Caco-2 (cell line): Measurements from ENCODE around the gene USP24. TPM values are rescaled to one million over a fixed set of nuclear protein-coding genes. Genes with fewer than 3 reads are reported as not detected.

Source experiments
- BruUV-seq: library from RNA; stranded (reverse); fragments of 400-500 nt; replicated peaks from 2 replicates; lab custom pipeline; 2021; lab: Mats Ljungman, UMichigan
- CTCF ChIA-PET: fragments of 300-600 bp; sonication (Branson Sonifier 250); formaldehyde crosslinking; loops from one replicate; lab custom pipeline; 2022; ENCODE audit warnings: antibody characterized with exemption; lab: Charles Lee
- POLR2A ChIA-PET: fragments of 300-600 bp; sonication (Branson Sonifier 250); formaldehyde crosslinking; loops from one replicate; lab custom pipeline; 2022; ENCODE audit warnings: antibody characterized with exemption; lab: Charles Lee
- DNase-seq, 2 experiments: peaks; one replicate each; pipeline versions ENCODE4 v3.0.0 to v3.0.0-alpha.2; 2020 to 2022
- H3K27me3 ChIP-seq: replicated peaks from 2 replicates; pipeline ENCODE4 v1.6.0; 2011; ENCODE audit warnings: low read length; ENCODE audit not compliant: control insufficient read depth, insufficient read depth
- H3K36me3 ChIP-seq: 2 replicates; pipeline ENCODE4 v1.5.1; 2011; ENCODE audit warnings: low read length; ENCODE audit not compliant: control insufficient read depth, insufficient read depth
- H3K4me1 ChIP-seq: fragments of 250-450 bp; sonication (Bioruptor Pico); 2 replicates; pipeline ENCODE4 v1.5.1; 2020; ENCODE audit warnings: mild to moderate bottlenecking
- H3K4me3 ChIP-seq: 2 replicates; pipeline ENCODE4 v1.5.1; 2011; ENCODE audit warnings: low read depth, mild to moderate bottlenecking, control low read depth, low read length
- H3K9me3 ChIP-seq: fragments of 250-450 bp; sonication (Bioruptor Pico); 2 replicates; pipeline ENCODE4 v1.5.1; 2020; ENCODE audit warnings: mild to moderate bottlenecking, moderate library complexity
- H3K27ac Mint-ChIP-seq: one replicate; pipeline ENCODE4 v1.8.0; 2022; ENCODE audit warnings: mixed read lengths; ENCODE audit not compliant: unreplicated experiment
- H3K27me3 Mint-ChIP-seq: one replicate; pipeline ENCODE4 v1.8.0; 2022; ENCODE audit warnings: mixed read lengths; ENCODE audit not compliant: insufficient read depth, unreplicated experiment
- H3K36me3 Mint-ChIP-seq: one replicate; pipeline ENCODE4 v1.8.0; 2022; ENCODE audit warnings: mild to moderate bottlenecking, mixed read lengths; ENCODE audit not compliant: insufficient read depth, unreplicated experiment
- H3K4me1 Mint-ChIP-seq: one replicate; pipeline ENCODE4 v1.8.0; 2022; ENCODE audit warnings: low read depth, mixed read lengths; ENCODE audit not compliant: unreplicated experiment
- H3K4me3 Mint-ChIP-seq: one replicate; pipeline ENCODE4 v1.8.0; 2022; ENCODE audit warnings: mild to moderate bottlenecking, moderate library complexity, mixed read lengths; ENCODE audit not compliant: unreplicated experiment
- H3K9me3 Mint-ChIP-seq: one replicate; pipeline ENCODE4 v1.8.0; 2022; ENCODE audit warnings: mixed read lengths; ENCODE audit not compliant: unreplicated experiment
- intact Hi-C: fragments of 100-400 bp; cut with micrococcal nuclease; formaldehyde crosslinking; loops from one replicate; pipeline ENCODE4 v1.10.0; 2022; ENCODE audit not compliant: unreplicated experiment
- total RNA-seq: library from RNA; stranded (reverse); gene quantifications from 2 replicates; pipeline ENCODE4 v1.2.3, GENCODE V29; 2022
- TF ChIP-seq, protein P1 (sequence below), 2 experiments: fragments of 200-600 bp in 1 of 2; IDR thresholded peaks; 1 replicate in 1 of 2; 2 replicates in 1 of 2; pipeline versions ENCODE4 v1.5.1 to v1.8.0; 2011 to 2022; ENCODE audit warnings: antibody characterized with exemption in 1 of 2, control low read depth in 1 of 2, inconsistent platforms in 1 of 2, low read depth in 1 of 2, low read length in 1 of 2, mild to moderate bottlenecking in 1 of 2, moderate library complexity in 1 of 2; ENCODE audit not compliant: insufficient read depth in 1 of 2, severe bottlenecking in 1 of 2, unreplicated experiment in 1 of 2

Gene USP24
- total RNA-seq, 1 experiment from 2014 or later: 34.7 TPM

DNA sequence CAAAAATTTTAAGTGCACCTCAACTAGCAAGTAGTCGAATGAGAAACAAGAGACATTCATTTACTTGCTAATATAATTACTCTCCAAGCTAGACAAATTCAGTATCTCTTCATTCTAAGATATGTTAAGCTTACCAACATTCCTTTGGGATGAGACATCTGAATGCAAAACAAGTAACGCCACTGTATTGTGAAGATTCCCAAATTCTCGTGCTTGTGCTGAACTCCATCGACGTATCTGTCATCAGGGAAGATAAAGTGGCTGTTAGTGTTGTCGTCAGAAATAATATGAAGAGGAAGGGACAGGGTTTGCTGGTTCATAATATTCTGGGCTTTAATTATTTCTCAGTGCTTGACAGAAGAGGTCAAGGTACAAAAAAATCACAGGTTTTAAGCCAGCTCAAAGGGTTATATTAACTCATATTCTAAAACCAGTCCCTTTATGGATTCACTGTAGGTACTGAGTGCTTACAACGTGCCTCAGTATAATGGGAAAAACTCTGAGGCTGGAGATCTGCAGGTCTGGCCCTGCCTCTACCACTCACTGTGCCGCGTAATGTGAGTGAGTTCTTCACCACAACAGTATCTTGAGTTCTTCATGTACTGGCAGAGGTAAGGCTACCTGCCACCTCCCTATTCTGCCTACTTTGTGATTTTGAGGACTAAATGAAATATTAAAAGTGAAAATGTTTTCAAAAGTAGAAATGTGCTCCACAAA is 133.8 kb downstream of the USP24 start:
- TF ChIP-seq, protein P1, sequence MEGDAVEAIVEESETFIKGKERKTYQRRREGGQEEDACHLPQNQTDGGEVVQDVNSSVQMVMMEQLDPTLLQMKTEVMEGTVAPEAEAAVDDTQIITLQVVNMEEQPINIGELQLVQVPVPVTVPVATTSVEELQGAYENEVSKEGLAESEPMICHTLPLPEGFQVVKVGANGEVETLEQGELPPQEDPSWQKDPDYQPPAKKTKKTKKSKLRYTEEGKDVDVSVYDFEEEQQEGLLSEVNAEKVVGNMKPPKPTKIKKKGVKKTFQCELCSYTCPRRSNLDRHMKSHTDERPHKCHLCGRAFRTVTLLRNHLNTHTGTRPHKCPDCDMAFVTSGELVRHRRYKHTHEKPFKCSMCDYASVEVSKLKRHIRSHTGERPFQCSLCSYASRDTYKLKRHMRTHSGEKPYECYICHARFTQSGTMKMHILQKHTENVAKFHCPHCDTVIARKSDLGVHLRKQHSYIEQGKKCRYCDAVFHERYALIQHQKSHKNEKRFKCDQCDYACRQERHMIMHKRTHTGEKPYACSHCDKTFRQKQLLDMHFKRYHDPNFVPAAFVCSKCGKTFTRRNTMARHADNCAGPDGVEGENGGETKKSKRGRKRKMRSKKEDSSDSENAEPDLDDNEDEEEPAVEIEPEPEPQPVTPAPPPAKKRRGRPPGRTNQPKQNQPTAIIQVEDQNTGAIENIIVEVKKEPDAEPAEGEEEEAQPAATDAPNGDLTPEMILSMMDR (IDR thresholded peaks at IDR 0.05; ENCODE audit: insufficient read depth in 1 of 2, low read depth in 1 of 2, low read length in 1 of 2, severe bottlenecking in 1 of 2, unreplicated experiment in 1 of 2): no peak
- Mint-ChIP-seq H3K9me3 (no peaks in the 10 kb centered on the region), H3K27me3 (no peaks in the 10 kb centered on the region), H3K27ac (no peak overlapping the region), H3K4me3 (no peak overlapping the region), H3K36me3 (peaks cover 57% of the 10 kb centered on the region), H3K4me1 (peaks cover 10% of the 10 kb centered on the region)
- H3K27me3 ChIP-seq: no peaks in the 10 kb centered on the region
- no peak overlapping the region for H3K4me3 ChIP-seq
- no peaks in the 10 kb centered on the region; the same call in none of the 2 replicates for H3K36me3 ChIP-seq
- no peaks in the 10 kb centered on the region for H3K9me3 ChIP-seq
- intact Hi-C loops: no loop called here
- ChIA-PET POLR2A (no interaction called here), CTCF (no interaction called here)
- no TSS peak for BruUV-seq
- H3K4me1 ChIP-seq: no peaks in the 10 kb centered on the region
- DNase-seq: no peak

DNA sequence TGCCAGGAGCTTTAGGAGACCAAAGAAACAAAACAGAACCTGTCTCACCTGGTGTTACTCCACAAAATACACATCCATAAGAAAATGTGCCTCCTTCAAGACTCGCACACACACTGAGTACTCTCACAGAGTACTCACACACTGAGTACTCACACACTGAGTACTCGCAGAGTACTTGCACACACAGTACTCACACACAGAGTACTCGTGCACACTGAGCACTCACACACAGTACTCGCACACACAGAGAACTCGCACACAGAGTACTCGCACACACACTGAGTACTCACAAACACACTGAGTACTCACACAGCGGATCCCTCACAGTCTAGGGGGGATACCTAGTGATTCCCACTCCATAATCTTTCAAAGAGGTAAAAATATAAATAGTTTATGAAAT is 135.5 kb downstream of the USP24 start:
- Histone ChIP-seq H3K4me3 (no peak overlapping the region), H3K4me1 (no peaks in the 10 kb centered on the region), H3K27me3 (no peaks in the 10 kb centered on the region), H3K36me3 (no peaks in the 10 kb centered on the region; the same call in none of the 2 replicates), H3K9me3 (no peaks in the 10 kb centered on the region)
- no peak for DNase-seq
- Mint-ChIP-seq H3K4me3 (no peak overlapping the region), H3K9me3 (no peaks in the 10 kb centered on the region), H3K4me1 (peaks cover 10% of the 10 kb centered on the region), H3K27ac (no peak overlapping the region), H3K36me3 (peaks cover 57% of the 10 kb centered on the region), H3K27me3 (no peaks in the 10 kb centered on the region)
- ChIA-PET POLR2A (no interaction called here), CTCF (no interaction called here)
- intact Hi-C loops: no loop called here
- TF ChIP-seq, protein P1 (IDR thresholded peaks at IDR 0.05; ENCODE audit: insufficient read depth in 1 of 2, low read depth in 1 of 2, low read length in 1 of 2, severe bottlenecking in 1 of 2, unreplicated experiment in 1 of 2): no peak
- BruUV-seq: no TSS peak

DNA sequence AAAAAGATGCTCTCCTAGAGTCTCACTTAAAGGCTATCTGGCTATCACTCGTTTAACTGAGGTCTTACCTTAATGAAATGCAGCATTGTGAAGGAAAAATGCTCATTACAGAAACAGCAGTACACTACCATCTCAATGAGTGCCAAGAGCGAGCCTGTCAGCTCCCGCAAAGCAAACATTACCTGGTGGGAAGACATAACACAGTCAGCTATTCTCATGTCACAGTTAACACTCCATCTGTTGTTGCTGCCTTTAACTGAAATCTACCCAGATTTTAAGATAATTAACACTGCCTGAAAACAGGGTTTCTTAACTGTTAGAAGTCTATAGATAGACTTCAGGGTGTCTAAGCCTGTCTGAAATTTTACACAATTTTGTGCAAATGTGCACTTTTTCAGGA is 136.7 kb downstream of the USP24 start:
- no peaks in the 10 kb centered on the region for H3K9me3 Mint-ChIP-seq
- TF ChIP-seq, protein P1 (IDR thresholded peaks at IDR 0.05; ENCODE audit: insufficient read depth in 1 of 2, low read depth in 1 of 2, low read length in 1 of 2, severe bottlenecking in 1 of 2, unreplicated experiment in 1 of 2): no peak
- intact Hi-C loops: no loop called here
- Histone ChIP-seq H3K4me1 (no peaks in the 10 kb centered on the region), H3K9me3 (no peaks in the 10 kb centered on the region), H3K27me3 (no peaks in the 10 kb centered on the region), H3K36me3 (no peaks in the 10 kb centered on the region; the same call in 1 of the 2 replicates), H3K4me3 (no peak overlapping the region)
- no peak overlapping the region for H3K27ac Mint-ChIP-seq
- no peak overlapping the region for H3K4me3 Mint-ChIP-seq
- no peak for DNase-seq
- no TSS peak for BruUV-seq
- peaks cover 10% of the 10 kb centered on the region for H3K4me1 Mint-ChIP-seq
- no peaks in the 10 kb centered on the region for H3K27me3 Mint-ChIP-seq
- POLR2A ChIA-PET: interaction anchor here (0.6 kb wide), 1 partner anchor 12 kb away, joined by 6 read pairs; no protein-coding TSS in a partner anchor
- peaks cover 61% of the 10 kb centered on the region for H3K36me3 Mint-ChIP-seq
- CTCF ChIA-PET: interaction anchor here (0.6 kb wide), 2 partner anchors 86 to 128 kb away, joined by 4 to 5 read pairs; no protein-coding TSS in a partner anchor
